Lung microvascular endothelial cell (primary cell): Measurements from ENCODE around the gene CPO. TPM values are rescaled to one million over a fixed set of nuclear protein-coding genes. Genes with fewer than 3 reads are reported as not detected.

Experiments used
- DNase-seq, 2 donors: peaks; one replicate each; pipeline versions ENCODE4 v3.0.0 to v3.0.0-alpha.2; 2010; ENCODE audit warnings: low read depth in 2 of 2
- total RNA-seq: library from RNA; depleted of rRNA; stranded (reverse); fragments of >200 nt; gene quantifications from 2 replicates; pipeline ENCODE4 v1.2.1, GENCODE V29; 2014

Gene CPO
- total RNA-seq, 1 donor from 2014 or later: not detected

- DNase-seq: no peak
Measured at GRCh38 chr2:206971805-206972204, 32.5 kb downstream of the CPO start.

GRCh38 chr2:206974551-206974950 lies 35.2 kb downstream of the CPO start:
- DNase-seq: no peak

- no peak for DNase-seq
Measured at GRCh38 chr2:206978746-206979145, 39.4 kb downstream of the CPO start.

GRCh38 chr2:206979365-206979764 lies 40.0 kb downstream of the CPO start:
- no peak for DNase-seq

- no peak for DNase-seq
Measured at GRCh38 chr2:206979922-206980321, 40.6 kb downstream of the CPO start.

GRCh38 chr2:206980413-206980812 lies 41.1 kb downstream of the CPO start:
- no peak for DNase-seq

- DNase-seq: no peak
Measured at GRCh38 chr2:206981086-206981674, 41.9 kb downstream of the CPO start.

GRCh38 chr2:206981739-206982340 lies 42.5 kb downstream of the CPO start:
- DNase-seq: peak; percentile 76 to 86

- DNase-seq: no peak
Measured at GRCh38 chr2:206982360-206982955, 43.1 kb downstream of the CPO start.

GRCh38 chr2:206983161-206983859 lies 44.0 kb downstream of the CPO start:
- peak in 1 of 2 donors; percentile 15 for DNase-seq

- no peak for DNase-seq
Measured at GRCh38 chr2:206984206-206984605, 44.9 kb downstream of the CPO start.

GRCh38 chr2:206986943-206987342 lies 47.6 kb downstream of the CPO start:
- no peak for DNase-seq

GRCh38 chr2:206987810-206988209 lies 48.5 kb downstream of the CPO start:
- no peak for DNase-seq

- DNase-seq: no peak
Measured at GRCh38 chr2:206988884-206989283, 49.6 kb downstream of the CPO start.

GRCh38 chr2:206989311-206989710 lies 50.0 kb downstream of the CPO start:
- peak; percentile 51 to 67 for DNase-seq

GRCh38 chr2:206990360-206990759 lies 51.0 kb downstream of the CPO start:
- no peak for DNase-seq

GRCh38 chr2:206991070-206991469 lies 51.8 kb downstream of the CPO start:
- no peak for DNase-seq

- no peak for DNase-seq
Measured at GRCh38 chr2:206993396-206993911, 54.1 kb downstream of the CPO start.

GRCh38 chr2:206993964-206994363 lies 54.6 kb downstream of the CPO start:
- DNase-seq: peak in 1 of 2 donors; percentile 29

- no peak for DNase-seq
Measured at GRCh38 chr2:206996556-206997065, 57.3 kb downstream of the CPO start.

- peak in 1 of 2 donors; percentile 48 for DNase-seq
Measured at GRCh38 chr2:207008105-207008990, 69.0 kb downstream of the CPO start.
